Esophagus (tissue), 2 donors: ENCODE data around the gene ZNF235. TPM values are rescaled to one million over a fixed set of nuclear protein-coding genes. Genes with fewer than 3 reads are reported as not detected.

Source experiments
- polyA plus RNA-seq, 2 donors: library from polyadenylated mRNA; stranded (reverse); fragments of 200-250 nt; gene quantifications; one replicate each; pipeline ENCODE4 v1.2.3, GENCODE V29; 2013
- donor health status: healthy with polysubstance abuse.
- donor health status: Bipolar disorder and iron deficiency.

ZNF235 gene
- polyA plus RNA-seq, 2 donors: 1.2 to 2.5 TPM

Other genes with a start within 250 kb of the ZNF235 start
- under 1 TPM; 0.32 to 0.67 TPM for gene ZNF284, start 232.9 kb downstream of the ZNF235 start, polyA plus RNA-seq
- 10 to 100 TPM in 1 of 2 donors, 1 to 10 TPM in 1; 6.6 to 10.6 TPM for gene ZNF224, start 210.7 kb downstream of the ZNF235 start, polyA plus RNA-seq
- gene ZNF225, start 191.6 kb downstream of the ZNF235 start, polyA plus RNA-seq: under 1 TPM; 0.81 to 0.92 TPM
- 1 to 10 TPM; 2.0 to 2.4 TPM for gene ZNF234, start 163.5 kb downstream of the ZNF235 start, polyA plus RNA-seq
- gene ZNF226, start 139.9 kb downstream of the ZNF235 start, polyA plus RNA-seq: 10 to 100 TPM; 10.0 to 11.5 TPM
- gene ZNF227, start 92.5 kb downstream of the ZNF235 start, polyA plus RNA-seq: 1 to 10 TPM; 2.2 to 3.0 TPM
- gene ZNF233, start 45.1 kb downstream of the ZNF235 start, polyA plus RNA-seq: under 1 TPM; 0.11 to 0.29 TPM
- 1 to 10 TPM in 1 of 2 donors, under 1 TPM in 1; 0.90 to 1.1 TPM for gene ZNF112, start 51.7 kb upstream of the ZNF235 start, polyA plus RNA-seq
- gene ZNF285, start 96.6 kb upstream of the ZNF235 start, polyA plus RNA-seq: under 1 TPM; 0.64 to 0.65 TPM
- gene ZNF229, start 143.4 kb upstream of the ZNF235 start, polyA plus RNA-seq: 1 to 10 TPM; 1.4 to 1.5 TPM
- 1 to 10 TPM; 2.6 to 3.0 TPM for gene ZNF180, start 195.5 kb upstream of the ZNF235 start, polyA plus RNA-seq
- not detected for gene CEACAM20, start 224.7 kb upstream of the ZNF235 start, polyA plus RNA-seq